ENCODE data around the gene PELI1.
A peak's percentile ranks its signal among the peaks of the same experiment; 100 is the strongest.

PELI1 gene

GRCh38 chr2:64168756-64169155 is 24.5 kb upstream of the PELI1 start:
- Mint-ChIP-seq H3K4me1 (ENCODE audit: low read depth) (peaks cover 2% of the 10 kb centered on the region), H3K27me3 (ENCODE audit: low read depth) (peaks cover 3% of the 10 kb centered on the region), H3K36me3 (ENCODE audit: low read depth) (no peaks in the 10 kb centered on the region), H3K27ac (no peak overlapping the region), H3K4me3 (no peak overlapping the region), H3K9me3 (no peaks in the 10 kb centered on the region)
- DNase-seq (ENCODE audit: low spot score), result no peak

GRCh38 chr2:64168201-64168600 is 24.0 kb upstream of the PELI1 start:
- Mint-ChIP-seq H3K4me1 (ENCODE audit: low read depth) (peaks cover 2% of the 10 kb centered on the region), H3K27ac (no peak overlapping the region), H3K36me3 (ENCODE audit: low read depth) (no peaks in the 10 kb centered on the region), H3K9me3 (no peaks in the 10 kb centered on the region), H3K4me3 (no peak overlapping the region), H3K27me3 (ENCODE audit: low read depth) (peaks cover 3% of the 10 kb centered on the region)
- DNase-seq (ENCODE audit: low spot score), result no peak

- H3K27ac Mint-ChIP-seq, result no peak overlapping the region
- peaks cover 3% of the 10 kb centered on the region for H3K27me3 Mint-ChIP-seq (ENCODE audit: low read depth)
- no peak for DNase-seq (ENCODE audit: low spot score)
- H3K9me3 Mint-ChIP-seq, result no peaks in the 10 kb centered on the region
- H3K4me1 Mint-ChIP-seq (ENCODE audit: low read depth), result peaks cover 2% of the 10 kb centered on the region
- H3K36me3 Mint-ChIP-seq (ENCODE audit: low read depth), result no peaks in the 10 kb centered on the region
- no peak overlapping the region for H3K4me3 Mint-ChIP-seq
Measured at GRCh38 chr2:64166637-64167420, 22.6 kb upstream of the PELI1 start.

- DNase-seq (ENCODE audit: low spot score), result no peak
- Mint-ChIP-seq H3K4me3 (no peak overlapping the region), H3K9me3 (no peaks in the 10 kb centered on the region), H3K27ac (no peak overlapping the region), H3K4me1 (ENCODE audit: low read depth) (peaks cover 2% of the 10 kb centered on the region), H3K36me3 (ENCODE audit: low read depth) (no peaks in the 10 kb centered on the region), H3K27me3 (ENCODE audit: low read depth) (peaks cover 3% of the 10 kb centered on the region)
Measured at GRCh38 chr2:64166212-64166611, 22.0 kb upstream of the PELI1 start.

DNA sequence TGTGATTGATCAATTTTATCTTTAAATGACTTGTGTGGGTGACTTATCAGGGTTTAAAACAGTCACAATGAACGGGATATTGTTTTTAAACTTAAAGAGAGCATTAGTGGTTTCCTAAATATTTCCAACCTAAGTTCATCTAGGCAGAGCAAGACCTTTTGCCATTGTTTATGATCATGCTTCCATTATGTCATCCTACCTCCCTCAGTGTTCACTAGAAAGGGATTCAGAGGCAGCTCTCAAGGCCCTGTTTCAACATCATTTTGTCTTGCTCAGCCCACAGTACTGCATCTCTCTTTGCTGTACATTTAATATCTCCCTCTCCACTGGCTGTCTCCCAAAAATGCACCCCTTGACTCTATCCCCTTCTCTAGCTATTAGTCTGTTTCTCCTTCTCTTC is 21.5 kb upstream of the PELI1 start:
- Mint-ChIP-seq H3K9me3 (no peaks in the 10 kb centered on the region), H3K4me1 (ENCODE audit: low read depth) (peaks cover 2% of the 10 kb centered on the region), H3K27me3 (ENCODE audit: low read depth) (peaks cover 3% of the 10 kb centered on the region), H3K36me3 (ENCODE audit: low read depth) (no peaks in the 10 kb centered on the region), H3K27ac (no peak overlapping the region), H3K4me3 (no peak overlapping the region)
- no peak for DNase-seq (ENCODE audit: low spot score)

DNA sequence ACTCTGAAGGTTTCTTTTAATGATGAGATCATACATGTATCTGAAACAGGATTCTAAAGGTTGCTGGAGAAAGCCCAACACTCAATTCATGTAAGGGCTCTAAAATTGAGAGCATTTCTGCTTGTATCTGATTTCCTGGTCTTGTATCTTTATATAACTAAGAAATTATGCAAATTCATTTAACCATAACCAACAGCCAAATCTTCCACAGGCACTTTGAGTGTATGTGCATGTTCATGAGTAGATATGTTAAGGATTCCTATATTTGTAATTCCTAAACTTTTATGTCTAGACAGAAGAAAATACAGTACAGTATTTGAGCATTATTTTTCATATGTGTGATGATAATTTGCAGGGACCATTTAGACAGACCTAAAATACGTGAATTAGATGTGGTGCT is 20.4 kb upstream of the PELI1 start:
- DNase-seq (ENCODE audit: low spot score), result no peak
- H3K4me1 Mint-ChIP-seq (ENCODE audit: low read depth), result peaks cover 2% of the 10 kb centered on the region
- H3K4me3 Mint-ChIP-seq, result no peak overlapping the region
- H3K9me3 Mint-ChIP-seq, result no peaks in the 10 kb centered on the region
- H3K36me3 Mint-ChIP-seq (ENCODE audit: low read depth), result no peaks in the 10 kb centered on the region
- H3K27ac Mint-ChIP-seq, result no peak overlapping the region
- H3K27me3 Mint-ChIP-seq (ENCODE audit: low read depth), result peaks cover 3% of the 10 kb centered on the region

DNA sequence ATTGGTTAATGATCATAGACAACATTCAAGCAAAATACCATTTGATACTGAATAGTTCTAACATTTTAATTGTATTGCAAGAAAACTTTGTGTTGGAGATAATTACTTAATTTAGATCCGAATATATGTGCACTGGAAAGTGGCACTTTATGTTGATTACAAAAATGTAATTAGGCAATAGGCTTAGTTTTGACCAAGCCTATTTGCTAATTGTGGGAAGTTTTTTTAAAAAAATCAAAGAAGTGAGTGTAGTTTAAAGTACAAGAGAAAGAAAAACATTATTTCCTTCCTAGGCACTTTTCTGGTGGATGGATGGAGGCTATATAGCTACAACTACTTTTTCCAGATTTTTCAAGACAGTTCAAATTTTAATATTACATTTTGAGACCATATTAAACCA is 18.3 kb upstream of the PELI1 start:
- Mint-ChIP-seq H3K4me3 (no peak overlapping the region), H3K4me1 (ENCODE audit: low read depth) (no peaks in the 10 kb centered on the region), H3K27me3 (ENCODE audit: low read depth) (peaks cover 6% of the 10 kb centered on the region), H3K27ac (no peak overlapping the region), H3K36me3 (ENCODE audit: low read depth) (no peaks in the 10 kb centered on the region), H3K9me3 (no peaks in the 10 kb centered on the region)
- DNase-seq (ENCODE audit: low spot score), result no peak

DNA sequence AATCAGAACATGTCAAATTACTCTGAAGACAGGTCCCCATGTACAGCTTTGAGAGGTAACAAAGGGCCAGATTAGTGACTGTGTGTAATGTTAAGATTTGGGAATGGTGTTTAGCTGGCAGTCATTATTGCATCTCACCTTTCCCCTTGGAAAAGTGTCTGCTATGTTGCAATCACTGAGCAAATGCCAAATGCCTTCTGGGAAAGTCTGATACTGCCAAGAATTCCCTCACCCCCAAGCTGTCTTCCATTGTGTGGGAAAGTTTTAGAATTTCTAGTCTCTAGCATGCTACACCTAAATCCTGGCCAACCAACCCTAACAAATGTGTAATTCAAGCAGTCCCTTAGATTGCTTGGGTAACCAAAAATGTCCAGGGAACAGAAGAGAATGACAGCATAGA is 13.6 kb upstream of the PELI1 start:
- no peak overlapping the region for H3K4me3 Mint-ChIP-seq
- no peaks in the 10 kb centered on the region for H3K4me1 Mint-ChIP-seq (ENCODE audit: low read depth)
- DNase-seq (ENCODE audit: low spot score), result no peak
- H3K27me3 Mint-ChIP-seq (ENCODE audit: low read depth), result peaks cover 21% of the 10 kb centered on the region
- H3K9me3 Mint-ChIP-seq, result no peaks in the 10 kb centered on the region
- no peaks in the 10 kb centered on the region for H3K36me3 Mint-ChIP-seq (ENCODE audit: low read depth)
- H3K27ac Mint-ChIP-seq, result no peak overlapping the region

DNA sequence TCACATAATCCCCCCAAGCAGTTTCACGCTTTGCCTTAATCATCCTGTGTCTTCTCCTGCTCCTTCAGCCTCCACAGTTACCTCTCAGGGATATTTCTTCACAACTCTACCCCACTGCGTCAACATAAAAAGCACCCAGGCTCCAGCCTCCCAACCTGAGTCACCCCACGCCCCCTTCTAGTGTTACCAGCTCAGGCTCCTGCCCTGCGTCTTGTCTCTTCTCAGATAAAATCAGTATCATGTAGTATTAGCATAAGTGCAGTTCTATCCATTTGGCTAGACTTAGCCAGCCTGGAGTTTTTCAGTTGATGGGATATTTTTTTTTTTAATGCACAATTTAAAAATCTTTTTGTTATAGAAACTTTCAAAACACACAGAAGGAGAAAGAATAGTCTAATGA is 9.6 kb upstream of the PELI1 start:
- DNase-seq (ENCODE audit: low spot score), result no peak
- H3K27me3 Mint-ChIP-seq (ENCODE audit: low read depth), result peaks cover 17% of the 10 kb centered on the region
- no peaks in the 10 kb centered on the region for H3K9me3 Mint-ChIP-seq
- H3K27ac Mint-ChIP-seq, result no peak overlapping the region
- no peak overlapping the region for H3K4me3 Mint-ChIP-seq
- no peaks in the 10 kb centered on the region for H3K4me1 Mint-ChIP-seq (ENCODE audit: low read depth)
- H3K36me3 Mint-ChIP-seq (ENCODE audit: low read depth), result no peaks in the 10 kb centered on the region

- H3K27me3 Mint-ChIP-seq (ENCODE audit: low read depth), result peaks cover 11% of the 10 kb centered on the region
- no peaks in the 10 kb centered on the region for H3K9me3 Mint-ChIP-seq
- H3K4me3 Mint-ChIP-seq, result no peak overlapping the region
- no peaks in the 10 kb centered on the region for H3K36me3 Mint-ChIP-seq (ENCODE audit: low read depth)
- H3K27ac Mint-ChIP-seq, result no peak overlapping the region
- DNase-seq (ENCODE audit: low spot score), result no peak
- no peaks in the 10 kb centered on the region for H3K4me1 Mint-ChIP-seq (ENCODE audit: low read depth)
Measured at GRCh38 chr2:64151476-64151875, 7.3 kb upstream of the PELI1 start.

DNA sequence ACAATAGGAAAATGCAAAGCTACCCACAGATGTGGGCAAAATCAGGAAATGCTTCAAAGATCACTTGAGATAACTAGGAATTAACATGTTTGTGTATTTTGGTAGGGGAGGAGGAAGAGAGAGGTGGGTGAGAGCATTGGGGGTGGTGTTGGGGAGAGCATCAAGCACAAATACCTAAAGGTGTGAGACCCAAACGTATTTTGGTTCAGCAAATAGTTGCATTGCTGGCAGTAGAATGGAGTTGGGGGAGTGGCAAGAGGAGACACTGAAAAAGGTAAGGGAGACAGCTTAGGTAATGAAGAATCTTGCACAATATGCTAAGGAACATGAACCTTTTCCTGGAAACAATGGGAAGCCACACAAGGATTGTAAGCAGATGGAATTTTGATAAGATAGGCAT is 1.5 kb upstream of the PELI1 start:
- Mint-ChIP-seq H3K4me1 (ENCODE audit: low read depth) (peaks cover 20% of the 10 kb centered on the region), H3K4me3 (no peak overlapping the region), H3K27ac (no peak overlapping the region), H3K9me3 (no peaks in the 10 kb centered on the region), H3K27me3 (ENCODE audit: low read depth) (no peaks in the 10 kb centered on the region), H3K36me3 (ENCODE audit: low read depth) (peaks cover 9% of the 10 kb centered on the region)
- DNase-seq (ENCODE audit: low spot score), result no peak

DNA sequence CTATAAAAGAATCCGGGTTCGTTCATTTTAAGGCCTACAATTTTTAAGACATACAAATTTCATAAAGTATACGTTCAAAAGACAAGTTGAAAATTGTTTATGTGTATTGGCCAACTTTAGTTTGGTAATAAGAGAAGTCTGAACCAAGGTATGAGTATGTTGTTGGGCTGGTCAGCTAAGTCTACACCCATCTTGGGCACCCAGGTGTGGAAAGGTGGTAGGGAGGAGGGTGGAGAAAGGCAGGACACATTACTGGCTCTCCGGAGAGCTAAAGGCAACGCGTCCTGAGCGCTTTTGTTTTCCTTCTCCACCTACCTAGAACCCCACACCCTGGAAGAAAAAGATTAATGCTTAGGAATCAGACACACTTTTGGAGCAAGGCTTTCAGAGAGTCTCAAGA is 899 bp upstream of the PELI1 start:
- Mint-ChIP-seq H3K27ac (no peak overlapping the region), H3K4me3 (no peak overlapping the region)

GRCh38 chr2:64143169-64144056 is 807 bp downstream of the PELI1 start:
- Mint-ChIP-seq H3K4me1 (ENCODE audit: low read depth) (peaks cover 29% of the 10 kb centered on the region), H3K27ac (peak overlapping the region; percentile 94), H3K9me3 (no peaks in the 10 kb centered on the region), H3K27me3 (ENCODE audit: low read depth) (no peaks in the 10 kb centered on the region), H3K4me3 (peak overlapping the region; percentile 95), H3K36me3 (ENCODE audit: low read depth) (peaks cover 15% of the 10 kb centered on the region)
- peak; percentile 42 for DNase-seq (ENCODE audit: low spot score)

More for the DNA sequence above, 899 bp upstream of the PELI1 start:
- peaks cover 9% of the 10 kb centered on the region for H3K36me3 Mint-ChIP-seq (ENCODE audit: low read depth)
- H3K9me3 Mint-ChIP-seq, result no peaks in the 10 kb centered on the region
- H3K4me1 Mint-ChIP-seq (ENCODE audit: low read depth), result peaks cover 23% of the 10 kb centered on the region
- H3K27me3 Mint-ChIP-seq (ENCODE audit: low read depth), result no peaks in the 10 kb centered on the region
- no peak for DNase-seq (ENCODE audit: low spot score)

GRCh38 chr2:64142741-64143168 is 1.5 kb downstream of the PELI1 start:
- Mint-ChIP-seq H3K4me3 (peak overlapping the region; percentile 95), H3K36me3 (ENCODE audit: low read depth) (peaks cover 21% of the 10 kb centered on the region), H3K27ac (peak overlapping the region; percentile 94), H3K9me3 (no peaks in the 10 kb centered on the region), H3K4me1 (ENCODE audit: low read depth) (peaks cover 34% of the 10 kb centered on the region), H3K27me3 (ENCODE audit: low read depth) (no peaks in the 10 kb centered on the region)
- DNase-seq (ENCODE audit: low spot score), result no peak

Measured in T-helper 2 cell treated with Interferon-gamma antibody and Interleukin-4, amounts not matched to agents 5 μg/mL and 100 μg/mL, for 36 hours (primary cell).